AG09319 (cell line): ENCODE measurements around the gene TTLL10.

Experiments used
- DNase-seq: peaks from one replicate; pipeline ENCODE4 v3.0.0-alpha.2; 2010; ENCODE audit warnings: low read depth; ENCODE audit errors: extremely low read depth
- TF ChIP-seq, protein P1 (sequence below): IDR thresholded peaks from 2 replicates; pipeline ENCODE4 v1.5.1; 2011; ENCODE audit warnings: low read depth, mild to moderate bottlenecking, inconsistent platforms, low read length, moderate library complexity

The TTLL10 gene

DNA sequence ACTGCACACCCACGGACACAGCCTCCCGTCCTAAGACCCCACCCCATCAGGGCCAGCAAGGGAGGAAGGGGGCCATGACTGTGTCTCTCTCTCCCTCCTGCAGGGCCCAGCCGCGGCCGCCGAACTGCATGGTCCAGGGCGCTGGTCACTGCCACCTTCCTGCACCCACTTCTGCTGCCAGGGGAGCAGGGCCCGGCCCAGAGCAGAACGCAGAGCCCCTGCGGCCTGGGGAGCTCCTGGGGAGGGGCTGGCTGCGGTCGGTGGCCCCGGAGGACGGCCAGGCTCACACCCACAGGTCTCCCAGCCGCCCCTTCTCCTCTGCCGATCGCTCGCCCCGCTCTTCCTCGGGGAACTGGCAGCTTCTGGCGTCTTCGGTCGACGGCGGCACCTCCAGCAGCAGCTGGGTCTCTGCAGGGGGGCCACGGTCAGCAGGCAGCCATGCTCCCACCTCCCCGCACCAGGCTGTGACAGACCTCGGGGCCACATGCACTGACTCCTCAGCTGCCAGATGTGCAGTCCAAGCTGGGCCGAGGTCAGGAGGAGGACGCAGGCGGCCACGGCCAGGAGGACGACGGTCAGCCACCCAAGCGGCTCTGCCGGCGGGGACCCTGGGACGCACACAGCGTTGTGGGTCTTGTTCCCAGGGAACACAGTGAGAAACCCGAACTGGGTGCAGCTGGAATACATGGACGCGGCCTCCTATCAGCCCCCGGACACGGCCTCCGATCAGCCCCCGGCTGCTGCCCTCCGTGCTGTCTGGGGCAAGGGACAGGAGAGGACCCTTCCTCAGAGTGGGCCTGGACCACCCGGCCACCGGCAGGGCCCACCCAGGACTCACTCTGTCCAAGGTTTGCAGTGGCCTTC lies 30.1 kb downstream of the TTLL10 start:
- TF ChIP-seq, protein P1, sequence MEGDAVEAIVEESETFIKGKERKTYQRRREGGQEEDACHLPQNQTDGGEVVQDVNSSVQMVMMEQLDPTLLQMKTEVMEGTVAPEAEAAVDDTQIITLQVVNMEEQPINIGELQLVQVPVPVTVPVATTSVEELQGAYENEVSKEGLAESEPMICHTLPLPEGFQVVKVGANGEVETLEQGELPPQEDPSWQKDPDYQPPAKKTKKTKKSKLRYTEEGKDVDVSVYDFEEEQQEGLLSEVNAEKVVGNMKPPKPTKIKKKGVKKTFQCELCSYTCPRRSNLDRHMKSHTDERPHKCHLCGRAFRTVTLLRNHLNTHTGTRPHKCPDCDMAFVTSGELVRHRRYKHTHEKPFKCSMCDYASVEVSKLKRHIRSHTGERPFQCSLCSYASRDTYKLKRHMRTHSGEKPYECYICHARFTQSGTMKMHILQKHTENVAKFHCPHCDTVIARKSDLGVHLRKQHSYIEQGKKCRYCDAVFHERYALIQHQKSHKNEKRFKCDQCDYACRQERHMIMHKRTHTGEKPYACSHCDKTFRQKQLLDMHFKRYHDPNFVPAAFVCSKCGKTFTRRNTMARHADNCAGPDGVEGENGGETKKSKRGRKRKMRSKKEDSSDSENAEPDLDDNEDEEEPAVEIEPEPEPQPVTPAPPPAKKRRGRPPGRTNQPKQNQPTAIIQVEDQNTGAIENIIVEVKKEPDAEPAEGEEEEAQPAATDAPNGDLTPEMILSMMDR = no peak
- no peak for DNase-seq

DNA sequence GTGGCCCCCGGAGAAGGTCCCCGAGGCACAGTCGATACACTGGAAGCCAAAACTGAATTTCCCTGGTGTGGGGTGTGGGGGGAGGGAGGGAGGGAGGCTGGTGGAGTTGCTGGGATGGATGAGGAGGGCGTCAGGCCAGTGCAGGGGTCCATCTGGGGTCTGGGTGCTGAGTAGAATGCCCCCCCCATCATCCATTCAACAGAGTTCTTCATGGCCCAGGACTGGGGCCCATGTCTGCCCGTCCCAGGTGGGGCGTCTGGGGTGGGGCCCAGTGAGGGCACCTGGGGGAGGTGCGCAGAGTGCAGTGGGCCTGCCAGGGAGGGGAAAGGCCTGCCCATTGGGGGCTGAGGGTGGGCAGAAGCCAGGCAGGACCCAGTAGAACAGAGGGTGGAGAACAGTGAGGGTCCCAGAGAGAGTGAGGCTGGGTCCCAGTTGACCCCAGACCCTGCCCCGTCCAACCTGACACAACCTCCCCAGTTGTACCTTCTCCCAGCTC lies 30.8 kb downstream of the TTLL10 start:
- TF ChIP-seq, protein P1 = no peak
- no peak for DNase-seq

DNA sequence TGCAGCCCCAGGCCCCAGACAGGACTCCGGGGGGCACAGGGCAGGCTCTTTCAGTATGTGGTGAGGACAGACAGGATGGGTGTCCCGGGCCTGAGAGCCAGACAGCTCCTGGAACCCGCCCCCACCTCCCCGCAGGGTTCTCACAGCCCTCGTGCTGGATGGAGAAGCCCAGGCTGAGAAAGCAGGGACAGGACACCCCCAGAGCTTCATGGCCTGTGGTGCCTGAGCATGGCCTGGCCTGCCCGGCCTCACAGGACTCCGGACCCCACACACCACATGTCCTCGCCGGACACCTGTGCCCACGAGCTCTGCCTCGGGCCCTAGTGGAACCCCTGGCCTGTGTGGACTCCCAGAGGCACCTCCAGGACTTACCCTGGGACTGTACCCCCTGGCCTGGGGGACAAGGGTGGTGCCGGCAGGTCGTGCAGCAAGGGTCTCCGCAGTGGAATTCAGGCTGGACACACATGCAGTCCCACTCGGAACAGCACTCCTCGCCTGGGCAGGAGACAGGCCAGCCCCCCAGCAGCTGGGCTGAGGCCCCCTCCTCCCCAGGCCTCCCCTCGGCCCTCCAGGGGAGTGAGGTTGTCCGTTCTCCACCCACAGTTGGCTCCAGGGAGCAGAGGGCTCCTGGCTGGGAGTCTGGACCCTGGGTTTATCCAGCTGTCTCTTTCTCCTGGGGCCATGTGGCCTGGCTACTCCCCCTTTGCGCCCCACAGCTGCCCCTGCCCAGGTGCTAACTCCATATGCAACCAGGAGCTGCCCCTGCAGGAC lies 31.5 kb downstream of the TTLL10 start:
- no peak for DNase-seq
- TF ChIP-seq, protein P1 = no peak

DNA sequence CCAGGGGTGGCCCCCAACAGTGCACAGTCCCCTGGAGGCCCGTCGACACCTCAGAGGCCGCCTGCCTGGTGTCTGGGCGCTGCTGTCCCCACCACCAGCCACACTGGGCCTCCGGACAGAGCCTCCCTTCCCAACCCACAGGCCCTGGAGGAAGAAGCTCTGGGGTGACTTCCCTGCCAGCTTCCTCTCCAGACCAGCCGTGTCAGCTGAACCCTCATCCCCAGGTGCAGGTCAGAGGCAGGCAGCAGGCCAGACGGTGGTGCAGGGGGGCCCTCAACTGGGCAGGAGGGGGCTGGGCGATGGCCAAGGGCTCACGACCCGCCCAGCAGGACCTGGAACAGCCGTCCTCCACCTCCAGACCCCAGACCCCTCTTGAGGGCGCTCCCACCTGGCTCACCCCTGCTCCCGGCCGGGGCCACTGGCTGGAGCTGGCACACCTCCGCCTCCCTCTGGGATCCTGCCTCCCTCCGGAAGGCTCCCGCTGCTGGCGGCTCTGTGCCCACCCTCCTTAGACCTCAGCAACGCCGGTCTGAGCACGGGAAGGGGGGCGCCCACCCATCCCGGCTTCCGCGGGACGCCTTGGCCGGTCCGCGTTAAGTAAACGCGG lies 32.2 kb downstream of the TTLL10 start:
- DNase-seq = no peak
- TF ChIP-seq, protein P1 = no peak

DNA sequence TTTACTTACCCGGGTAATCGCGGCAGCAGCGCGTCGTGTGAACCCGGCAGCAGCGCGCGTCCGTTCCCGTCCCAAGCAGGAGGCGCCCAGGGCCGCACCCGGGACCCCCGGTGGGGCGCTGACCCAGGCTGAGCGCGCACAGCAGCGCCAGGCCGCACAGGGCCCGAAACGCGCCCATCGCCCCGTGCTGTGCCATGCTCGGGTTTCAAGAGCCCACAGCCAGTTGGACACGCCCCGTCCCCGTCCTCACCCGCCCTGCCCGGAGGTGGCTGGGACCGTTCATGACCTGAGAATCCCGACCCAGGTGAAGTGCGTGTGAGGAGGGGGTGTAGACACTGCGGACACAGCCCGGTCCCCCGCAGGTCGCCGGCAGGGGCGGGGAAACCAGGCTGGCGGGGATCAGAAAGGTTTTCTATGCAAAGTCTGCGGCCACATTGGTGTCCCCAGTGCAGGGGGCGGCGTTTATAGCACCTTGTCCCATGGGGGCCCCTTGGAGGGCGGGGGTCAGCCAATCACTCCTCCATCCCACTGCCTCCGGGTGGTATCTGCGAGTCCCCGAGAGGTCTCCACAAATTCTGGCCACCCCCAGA lies 32.8 kb downstream of the TTLL10 start, which contains the start of gene TNFRSF18:
Gene TNFRSF18 (minus strand): TSS at position 217 of the 590 bp plus-strand sequence. CDS start 21 bp downstream, at position 196.
- TF ChIP-seq, protein P1 = no peak
- DNase-seq = no peak

DNA sequence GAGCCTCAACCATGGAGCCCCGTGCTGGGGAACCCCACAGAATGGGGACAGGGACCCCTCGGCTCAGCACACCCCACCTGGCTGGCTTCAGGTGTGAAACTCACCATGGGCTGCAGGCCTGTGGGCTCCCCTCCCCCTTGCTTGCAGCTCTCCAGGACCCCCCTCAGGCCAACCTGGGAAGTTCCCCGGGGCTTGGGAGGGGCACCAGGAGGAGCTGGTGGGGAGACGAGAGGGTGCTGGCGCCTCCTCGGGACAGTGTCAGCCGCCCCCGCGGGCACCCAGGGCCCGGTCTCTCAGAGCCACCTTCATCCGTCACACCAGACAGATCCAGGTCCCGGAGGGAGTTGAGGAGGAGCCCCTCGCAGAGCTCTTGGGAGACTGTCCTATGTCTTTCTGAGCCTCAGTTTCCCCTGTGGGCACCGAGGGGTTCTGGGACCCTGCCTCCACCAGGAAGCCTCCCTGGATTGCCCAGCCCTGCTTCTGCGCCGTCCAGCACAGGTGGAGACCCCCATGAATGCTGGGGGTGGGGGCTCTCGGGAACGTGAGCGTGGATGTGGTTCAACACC lies 33.4 kb downstream of the TTLL10 start:
- no peak for DNase-seq
- TF ChIP-seq, protein P1 = no peak
